HT-29 (cell line): Measurements from ENCODE around the gene FOXG1. TPM values are rescaled to one million over a fixed set of nuclear protein-coding genes. Genes with fewer than 3 reads are reported as not detected.

Source experiments
- DNase-seq: peaks from one replicate; pipeline ENCODE4 v3.0.0-alpha.2; 2015; ENCODE audit warnings: low spot score
- total RNA-seq: library from RNA; depleted of rRNA; stranded (reverse); fragments of >200 nt; shearing (Covaris generic); gene quantifications from 2 replicates; pipeline ENCODE4 v1.2.3, GENCODE V29; 2014

Gene FOXG1
- total RNA-seq, 1 experiment from 2014 or later, result not detected

DNA sequence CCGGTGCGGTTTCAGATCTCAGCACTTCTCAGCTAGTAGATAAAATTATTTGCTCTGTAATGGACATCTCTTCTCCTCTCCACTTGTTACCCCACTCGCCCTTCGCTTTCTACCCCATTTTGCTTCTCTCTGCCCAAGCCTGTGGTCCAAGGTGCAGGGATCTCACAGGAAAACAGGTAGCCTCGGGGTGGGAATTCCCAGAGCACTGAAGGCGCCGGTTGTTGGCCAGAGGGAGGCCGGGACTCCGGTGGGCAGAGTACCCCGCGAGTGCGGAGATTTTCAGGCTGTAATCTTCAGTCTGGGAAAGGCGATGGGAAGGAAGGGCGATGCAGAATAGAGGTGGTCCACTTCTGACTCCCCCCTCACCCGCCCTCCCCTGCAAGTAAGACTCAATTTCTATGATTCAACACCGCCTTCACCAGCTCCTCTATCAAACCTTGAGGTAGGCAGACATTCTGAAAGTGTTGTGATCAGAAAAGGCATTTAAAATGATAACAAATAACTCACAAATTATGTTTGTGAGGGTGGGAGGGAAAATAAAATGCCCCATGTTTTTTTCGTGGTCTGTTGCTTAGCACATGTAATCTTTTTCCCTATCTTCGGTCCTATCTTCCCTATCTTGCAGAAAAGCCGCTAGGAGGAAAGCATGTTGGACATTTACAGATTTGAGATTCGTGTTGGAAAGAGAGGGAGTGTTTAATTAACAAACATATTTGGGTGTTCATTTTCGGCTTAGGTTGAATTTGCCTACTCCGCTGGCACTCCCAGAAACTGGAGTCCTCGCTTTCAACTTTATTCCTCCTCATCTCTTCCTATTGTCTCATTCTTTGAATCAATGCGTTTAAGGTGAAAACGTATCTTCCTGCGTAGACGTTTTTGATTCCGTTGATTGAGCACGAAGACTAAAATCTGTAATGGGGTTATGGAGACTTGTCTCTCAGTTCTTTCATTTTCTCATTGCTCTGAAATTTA is 8.5 kb downstream of the FOXG1 start:
- no peak for DNase-seq

- DNase-seq, result no peak
Observed at GRCh38 chr14:28776482-28777266, 10.1 kb downstream of the FOXG1 start.

GRCh38 chr14:28777471-28778137 is 11.0 kb downstream of the FOXG1 start:
- DNase-seq, result no peak

GRCh38 chr14:28778138-28779117 is 11.8 kb downstream of the FOXG1 start:
- no peak for DNase-seq

DNA sequence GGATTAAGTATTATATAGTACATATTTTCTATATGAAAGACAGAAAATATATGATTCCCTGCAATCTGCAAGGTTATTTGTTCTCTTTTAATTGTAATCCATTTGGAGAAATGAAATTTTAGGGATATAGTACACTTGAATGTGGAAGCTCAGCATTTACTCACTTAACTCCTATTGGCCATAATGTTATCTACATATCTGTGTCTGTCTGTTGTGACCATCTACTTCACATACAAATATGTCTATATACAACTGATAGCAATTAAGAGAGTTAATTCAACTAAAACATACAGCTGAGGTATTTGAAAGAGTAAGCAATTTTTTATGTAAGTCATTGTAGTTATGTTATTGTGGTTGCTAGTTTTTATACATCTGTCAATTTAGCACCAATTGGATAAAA is 12.9 kb downstream of the FOXG1 start:
- no peak for DNase-seq

DNA sequence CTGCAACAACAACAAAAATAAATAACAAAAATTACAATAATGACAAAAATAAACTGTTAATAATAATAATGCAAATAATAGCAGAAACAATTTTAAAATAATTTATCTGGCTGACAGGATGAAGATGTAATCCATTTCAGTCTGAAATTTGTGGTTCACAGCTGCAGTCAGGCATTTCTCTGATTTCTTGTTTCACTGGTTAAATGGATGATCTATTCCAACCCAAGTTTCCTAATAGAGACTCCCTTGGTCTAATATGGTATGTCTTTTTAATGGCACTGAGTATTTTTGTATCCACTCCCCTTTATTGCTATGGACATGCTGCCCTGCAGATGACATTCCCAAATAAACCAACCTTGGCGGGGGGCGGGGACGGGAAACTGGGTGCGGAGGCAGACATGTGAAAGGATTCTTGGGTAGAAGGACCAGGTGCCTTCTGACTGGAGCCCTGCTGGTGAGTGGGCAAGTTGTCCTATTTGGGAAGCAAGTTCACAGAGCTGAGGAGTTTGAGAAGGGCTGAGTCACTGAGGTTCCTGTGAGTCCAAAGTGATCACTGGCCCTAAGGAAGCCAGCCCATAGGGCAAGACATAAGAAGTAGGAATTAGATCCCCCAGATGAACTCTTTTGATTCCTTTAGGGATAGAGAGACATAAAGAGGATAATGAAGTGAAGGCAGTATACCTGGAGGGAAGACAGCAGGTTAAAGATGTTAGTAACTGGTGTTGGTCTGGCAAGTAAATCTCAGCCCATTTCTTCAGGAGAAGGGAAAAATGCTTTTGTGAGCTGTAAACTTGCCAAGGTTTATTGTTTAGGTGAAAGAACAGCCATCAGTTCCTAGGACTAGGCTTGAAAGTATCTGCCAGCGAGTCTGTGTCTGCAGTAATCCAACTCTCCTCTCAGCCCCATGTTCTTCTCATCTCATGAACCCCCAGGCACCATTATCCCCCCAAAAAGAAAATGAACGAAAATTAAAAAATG is 14.5 kb downstream of the FOXG1 start:
- no peak for DNase-seq

DNA sequence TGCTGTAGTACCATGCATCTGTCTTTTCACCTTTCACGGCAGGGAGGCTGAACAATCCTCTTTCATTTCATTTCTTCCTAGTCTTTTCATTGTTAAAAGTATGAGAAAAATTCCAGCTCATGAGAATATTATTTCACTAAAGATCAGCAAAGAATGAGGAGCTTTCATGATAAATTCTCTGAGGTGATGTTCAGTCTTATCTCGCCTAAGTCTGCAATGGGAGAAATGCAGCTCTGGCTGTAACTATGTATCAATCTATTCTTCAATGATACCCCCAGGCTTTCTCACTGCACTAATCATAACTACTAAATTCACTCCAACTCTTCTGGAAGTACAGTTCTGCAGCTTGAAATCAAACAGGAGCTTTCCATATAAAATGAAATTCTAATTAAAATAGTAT is 15.7 kb downstream of the FOXG1 start:
- DNase-seq, result no peak

DNA sequence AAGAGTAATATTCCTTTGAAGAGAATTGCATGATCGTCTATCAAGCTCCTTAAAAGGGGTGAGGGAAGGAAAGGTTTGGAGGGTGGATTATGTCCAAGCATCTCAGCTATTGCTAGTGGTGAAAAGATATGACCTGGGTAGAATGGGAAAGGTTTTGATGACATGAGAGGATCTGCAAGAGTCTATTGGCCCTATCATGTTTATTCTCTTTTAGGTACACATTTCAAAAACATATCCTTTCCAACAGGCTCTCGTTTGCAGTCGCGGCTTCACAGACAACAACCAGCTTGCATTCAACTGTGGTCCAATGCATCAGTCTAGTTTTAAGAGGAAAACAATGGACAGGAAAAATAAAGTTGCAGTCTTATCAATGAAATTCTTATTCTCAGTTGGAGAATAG is 17.1 kb downstream of the FOXG1 start:
- DNase-seq, result no peak

DNA sequence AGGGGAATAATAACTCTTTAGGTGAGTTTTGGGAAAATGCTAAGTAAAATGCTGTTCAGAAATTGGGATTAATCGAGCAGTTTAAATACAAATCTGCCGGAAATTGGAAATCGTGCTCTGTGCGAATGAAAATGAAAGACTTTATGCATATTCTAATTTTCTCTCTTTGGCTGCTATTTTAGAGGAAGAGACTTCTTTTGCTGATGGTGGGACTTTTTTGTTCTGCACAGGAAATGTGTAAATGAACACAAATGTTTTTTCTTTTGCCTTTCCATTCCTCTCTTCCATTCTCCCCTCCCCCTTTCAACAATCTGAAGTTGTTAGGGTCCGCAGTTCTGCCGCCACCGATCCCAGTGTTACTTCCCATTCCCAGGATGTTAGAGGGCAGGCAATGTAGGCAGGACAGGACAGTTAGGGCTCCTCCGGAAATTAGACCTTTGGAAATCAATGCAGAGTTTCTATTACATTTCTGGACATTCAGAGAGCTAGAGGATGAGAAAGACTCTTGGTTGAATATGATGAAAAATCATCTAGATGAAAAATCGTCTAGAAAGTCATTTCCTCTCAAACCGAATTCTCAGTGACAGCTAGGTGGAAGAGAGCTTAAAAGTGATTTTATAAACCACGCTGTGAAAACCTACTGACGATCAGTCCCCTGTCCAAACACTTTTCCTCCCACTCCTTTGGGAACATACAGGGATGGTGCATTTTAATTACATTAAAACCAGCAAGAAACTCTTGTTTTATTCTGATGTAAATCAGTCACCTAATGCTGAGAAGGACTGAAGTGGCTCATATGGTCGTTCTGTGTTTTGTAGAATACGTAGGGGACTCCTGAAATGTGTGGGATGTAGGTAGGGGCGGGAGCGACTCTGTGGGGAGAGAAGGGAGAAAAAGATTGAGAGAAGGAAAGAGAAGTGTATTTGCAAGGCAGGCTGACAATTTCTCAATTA is 17.8 kb downstream of the FOXG1 start:
- no peak for DNase-seq

- no peak for DNase-seq
Observed at GRCh38 chr14:28785096-28785952, 18.7 kb downstream of the FOXG1 start.

DNA sequence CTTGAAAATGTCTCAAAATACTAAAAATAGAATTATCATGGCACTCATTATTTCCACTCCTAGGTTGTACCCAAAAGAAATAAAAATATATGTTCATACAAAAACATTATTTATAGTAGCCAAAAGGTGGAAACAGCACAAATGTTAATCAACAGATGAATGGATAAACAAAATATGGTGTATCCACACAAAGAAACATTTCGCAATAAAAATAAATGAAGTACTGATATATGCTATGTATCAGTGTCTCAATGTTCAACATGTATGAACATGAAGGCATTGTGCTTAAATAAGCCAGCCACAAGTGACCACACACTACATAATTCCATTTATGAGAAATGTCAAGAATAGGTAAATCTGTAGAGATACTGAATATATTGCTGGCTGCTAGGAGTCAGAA is 40.9 kb downstream of the FOXG1 start:
- no peak for DNase-seq

GRCh38 chr14:28813810-28814209 is 47.2 kb downstream of the FOXG1 start:
- DNase-seq, result no peak
